NCI-H748 (cell line): ENCODE data around the gene AOPEP.

ENCODE experiments used
- DNase-seq: peaks from one replicate; lab custom pipeline; 2025; ENCODE audit not compliant: unreplicated experiment; lab: John Stamatoyannopoulos, UW

AOPEP gene

DNA sequence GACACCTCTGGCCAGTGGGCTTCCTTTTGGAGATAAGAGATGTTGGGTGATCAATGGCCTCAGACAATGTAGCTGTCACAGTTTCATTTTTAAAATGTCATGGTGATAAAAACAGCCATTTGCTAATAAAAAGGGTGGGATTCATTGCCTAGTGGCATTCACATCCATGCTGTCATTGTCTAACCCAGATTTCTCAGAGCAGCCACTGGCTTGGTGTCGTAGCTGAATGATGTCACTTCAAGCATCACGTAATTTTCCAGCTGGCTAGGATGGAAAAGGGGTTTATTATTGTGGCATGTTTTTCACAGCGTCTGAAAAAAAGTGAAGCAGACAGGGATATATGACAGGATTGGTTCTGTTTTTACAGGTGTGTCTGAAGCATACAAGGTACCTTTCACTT lies 184.7 kb downstream of the AOPEP start:
- DNase-seq: peak; percentile 54

DNA sequence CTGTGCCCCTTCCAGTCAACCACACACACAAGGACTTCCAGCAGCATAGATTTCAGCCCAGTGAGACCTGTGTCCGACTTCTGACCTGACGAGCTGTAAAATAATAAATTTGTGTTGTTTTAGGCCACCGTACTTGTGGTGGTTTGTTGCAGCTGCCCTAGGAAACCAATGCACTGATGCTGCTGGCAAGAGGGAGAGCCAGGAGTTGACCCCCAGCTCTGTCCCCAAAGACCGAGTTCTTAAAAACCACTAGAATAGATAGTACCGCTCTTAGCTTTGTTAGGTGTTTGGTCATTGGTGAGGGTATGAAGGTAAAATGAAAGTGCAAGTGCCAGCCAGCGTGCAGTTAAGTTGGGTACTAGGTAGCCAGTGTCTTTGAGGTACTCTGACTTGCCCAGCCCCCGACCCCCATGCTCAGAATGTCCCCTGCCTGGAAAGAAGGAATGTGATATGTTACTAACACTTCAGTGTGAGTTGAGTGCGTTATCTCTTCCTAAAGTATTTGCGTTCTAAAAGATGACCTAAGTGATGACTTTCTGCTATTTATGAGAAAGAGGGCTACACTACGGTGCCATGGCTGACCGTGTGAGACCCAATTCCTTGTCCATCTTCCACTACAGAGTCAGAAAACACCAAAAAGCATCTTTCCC lies 185.6 kb downstream of the AOPEP start:
- DNase-seq: no peak

- DNase-seq: peak; percentile 56
Measured at GRCh38 chr9:94912700-94913249, 186.3 kb downstream of the AOPEP start.

GRCh38 chr9:94913550-94913949 lies 187.1 kb downstream of the AOPEP start:
- peak; percentile 97 for DNase-seq

- DNase-seq: no peak
Measured at GRCh38 chr9:94915476-94916450, 189.3 kb downstream of the AOPEP start.

- peak; percentile 93 for DNase-seq
Measured at GRCh38 chr9:94916956-94917355, 190.5 kb downstream of the AOPEP start.

- no peak for DNase-seq
Measured at GRCh38 chr9:94918038-94918753, 191.7 kb downstream of the AOPEP start.

- no peak for DNase-seq
Measured at GRCh38 chr9:94919376-94920098, 193.0 kb downstream of the AOPEP start.

GRCh38 chr9:94920420-94921091 lies 194.1 kb downstream of the AOPEP start:
- DNase-seq: no peak

DNA sequence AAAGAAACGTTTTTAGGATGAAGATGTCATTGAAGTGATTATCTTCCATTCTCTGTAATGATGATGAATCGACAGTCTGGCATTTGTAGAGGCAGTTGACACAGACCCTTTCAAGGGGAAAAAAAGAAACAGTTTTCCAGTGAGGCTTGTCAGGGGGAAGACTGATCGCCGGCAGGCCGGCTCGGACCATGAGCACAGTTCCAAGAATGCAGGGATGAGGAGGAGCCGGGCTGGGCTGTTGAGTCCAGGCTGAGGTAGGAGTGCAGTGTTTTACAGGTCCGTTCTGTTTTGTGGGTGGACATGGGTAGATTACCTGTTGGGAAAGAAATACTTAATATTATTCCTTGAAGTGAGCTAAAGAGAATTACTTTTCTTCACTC lies 194.6 kb downstream of the AOPEP start:
- no peak for DNase-seq

DNA sequence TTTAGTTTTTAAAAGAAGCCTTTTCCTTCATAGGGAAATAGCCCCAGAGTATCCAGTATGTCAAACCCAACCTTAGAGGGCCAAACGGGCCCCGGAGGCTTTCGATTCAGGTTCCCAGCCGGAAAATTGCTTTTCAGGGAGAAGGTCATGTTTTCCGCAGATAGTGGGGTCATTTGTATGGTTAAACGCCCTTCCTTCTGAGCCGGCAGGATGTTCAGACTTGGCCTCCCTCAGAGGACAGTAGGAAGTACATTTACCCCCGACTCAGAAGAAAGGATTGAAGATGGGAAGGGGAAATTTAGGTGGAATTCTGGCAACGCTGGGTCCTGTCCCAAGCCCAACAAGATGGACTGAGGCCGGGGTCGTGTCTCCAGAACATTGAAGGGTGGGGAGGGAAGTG lies 195.2 kb downstream of the AOPEP start:
- DNase-seq: no peak

GRCh38 chr9:94922098-94922607 lies 195.7 kb downstream of the AOPEP start:
- no peak for DNase-seq

GRCh38 chr9:94922691-94923107 lies 196.2 kb downstream of the AOPEP start:
- DNase-seq: no peak

DNA sequence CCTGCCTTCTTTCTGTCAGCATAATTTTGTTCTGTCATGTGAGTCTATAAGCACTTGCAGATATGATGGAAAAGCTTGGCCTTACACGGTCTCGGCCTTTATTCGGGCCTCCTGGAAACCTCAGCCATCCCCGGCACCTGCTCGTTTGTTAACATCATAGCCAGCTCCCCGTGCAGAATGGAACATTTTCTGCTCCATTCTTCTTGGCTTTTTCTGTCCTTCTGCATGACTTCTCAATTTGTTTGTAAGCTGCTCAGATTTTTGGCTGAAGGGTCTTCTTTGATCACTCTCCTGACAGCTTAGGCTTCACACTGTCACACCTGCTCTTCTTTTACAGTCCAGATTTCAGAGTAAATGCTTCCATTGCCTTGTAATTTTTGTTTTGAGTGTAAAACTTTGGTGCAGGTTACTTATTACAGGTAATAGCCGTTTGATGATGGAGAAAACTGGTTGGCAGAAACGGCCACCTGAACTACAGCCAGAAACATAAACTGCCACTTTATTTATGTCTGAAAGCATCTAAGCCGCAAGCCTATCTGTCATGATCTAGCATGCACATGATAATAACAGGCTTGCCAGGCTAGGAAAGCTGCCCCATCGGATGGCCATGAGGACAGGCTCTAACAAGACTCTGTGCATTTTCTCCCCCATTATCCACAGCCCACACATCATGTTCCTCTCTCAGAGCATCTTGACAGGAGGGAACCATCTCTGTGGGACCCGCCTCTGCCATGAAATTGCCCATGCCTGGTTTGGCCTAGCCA lies 197.0 kb downstream of the AOPEP start:
- DNase-seq: no peak

- no peak for DNase-seq
Measured at GRCh38 chr9:94925751-94926430, 199.4 kb downstream of the AOPEP start.

GRCh38 chr9:94926431-94926800 lies 199.9 kb downstream of the AOPEP start:
- DNase-seq: no peak

DNA sequence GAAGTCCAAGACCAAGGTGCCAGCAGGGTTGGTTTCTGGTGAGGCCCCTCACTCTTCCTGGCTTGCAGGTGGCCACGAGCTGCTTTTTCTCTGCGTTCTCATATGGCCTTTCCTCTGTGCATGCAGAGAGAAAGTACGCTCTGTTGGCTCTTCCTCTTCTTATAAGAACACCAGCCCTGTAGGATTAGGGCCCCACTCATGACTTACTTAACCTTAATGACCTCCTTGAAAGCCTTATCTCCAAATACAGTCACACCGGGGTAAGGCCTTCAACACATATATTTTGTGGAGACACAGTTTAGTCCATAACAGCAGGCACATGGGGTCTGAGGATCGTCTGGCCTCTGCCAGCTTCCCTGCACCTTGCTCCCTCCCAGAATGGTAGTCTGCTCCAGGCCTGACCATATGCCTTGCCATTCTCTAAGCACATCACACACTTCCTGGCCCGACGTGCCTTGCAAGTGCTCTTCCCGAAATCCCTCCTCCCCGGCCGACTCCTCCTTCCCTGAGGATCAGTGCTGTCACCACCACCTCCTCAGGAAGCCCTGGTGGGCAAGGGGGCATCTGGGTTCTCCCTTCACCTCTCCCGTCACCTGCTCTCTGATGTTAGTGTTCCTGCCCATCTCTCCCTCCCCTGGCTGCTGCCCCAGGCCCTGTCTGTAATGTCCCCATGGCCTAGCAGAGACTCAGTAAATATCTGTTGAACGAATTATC lies 200.7 kb downstream of the AOPEP start:
- no peak for DNase-seq
